ENCODE results near the gene CLEC2A.

The CLEC2A gene

DNA sequence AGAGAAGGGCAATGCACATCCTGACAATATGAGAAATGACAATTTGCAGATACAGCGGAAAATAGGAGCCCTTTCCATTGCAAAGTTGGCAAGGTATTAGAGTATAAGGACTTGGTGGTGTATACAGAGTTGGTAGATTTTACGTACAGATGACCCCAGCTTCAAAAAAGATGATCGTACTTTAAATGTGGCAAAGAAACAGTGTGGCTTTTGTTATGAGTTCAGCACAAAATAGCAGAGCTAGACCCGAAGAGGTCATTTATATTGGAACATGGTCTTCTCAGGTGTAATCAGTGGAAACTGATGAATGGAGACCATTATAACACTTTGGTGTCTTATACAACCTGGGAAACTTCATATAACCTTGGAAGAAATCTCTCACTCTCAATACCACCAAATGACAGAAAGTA lies 65.3 kb downstream of the CLEC2A start:
- no peak for DNase-seq (ENCODE audit: low read depth)
- TF ChIP-seq, protein P1, sequence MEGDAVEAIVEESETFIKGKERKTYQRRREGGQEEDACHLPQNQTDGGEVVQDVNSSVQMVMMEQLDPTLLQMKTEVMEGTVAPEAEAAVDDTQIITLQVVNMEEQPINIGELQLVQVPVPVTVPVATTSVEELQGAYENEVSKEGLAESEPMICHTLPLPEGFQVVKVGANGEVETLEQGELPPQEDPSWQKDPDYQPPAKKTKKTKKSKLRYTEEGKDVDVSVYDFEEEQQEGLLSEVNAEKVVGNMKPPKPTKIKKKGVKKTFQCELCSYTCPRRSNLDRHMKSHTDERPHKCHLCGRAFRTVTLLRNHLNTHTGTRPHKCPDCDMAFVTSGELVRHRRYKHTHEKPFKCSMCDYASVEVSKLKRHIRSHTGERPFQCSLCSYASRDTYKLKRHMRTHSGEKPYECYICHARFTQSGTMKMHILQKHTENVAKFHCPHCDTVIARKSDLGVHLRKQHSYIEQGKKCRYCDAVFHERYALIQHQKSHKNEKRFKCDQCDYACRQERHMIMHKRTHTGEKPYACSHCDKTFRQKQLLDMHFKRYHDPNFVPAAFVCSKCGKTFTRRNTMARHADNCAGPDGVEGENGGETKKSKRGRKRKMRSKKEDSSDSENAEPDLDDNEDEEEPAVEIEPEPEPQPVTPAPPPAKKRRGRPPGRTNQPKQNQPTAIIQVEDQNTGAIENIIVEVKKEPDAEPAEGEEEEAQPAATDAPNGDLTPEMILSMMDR (conservative IDR thresholded peaks at IDR 0.05; ENCODE audit: low read depth, low read length), result no peak
- no peak overlapping the region for H3K4me3 ChIP-seq (ENCODE audit: low read length)

DNA sequence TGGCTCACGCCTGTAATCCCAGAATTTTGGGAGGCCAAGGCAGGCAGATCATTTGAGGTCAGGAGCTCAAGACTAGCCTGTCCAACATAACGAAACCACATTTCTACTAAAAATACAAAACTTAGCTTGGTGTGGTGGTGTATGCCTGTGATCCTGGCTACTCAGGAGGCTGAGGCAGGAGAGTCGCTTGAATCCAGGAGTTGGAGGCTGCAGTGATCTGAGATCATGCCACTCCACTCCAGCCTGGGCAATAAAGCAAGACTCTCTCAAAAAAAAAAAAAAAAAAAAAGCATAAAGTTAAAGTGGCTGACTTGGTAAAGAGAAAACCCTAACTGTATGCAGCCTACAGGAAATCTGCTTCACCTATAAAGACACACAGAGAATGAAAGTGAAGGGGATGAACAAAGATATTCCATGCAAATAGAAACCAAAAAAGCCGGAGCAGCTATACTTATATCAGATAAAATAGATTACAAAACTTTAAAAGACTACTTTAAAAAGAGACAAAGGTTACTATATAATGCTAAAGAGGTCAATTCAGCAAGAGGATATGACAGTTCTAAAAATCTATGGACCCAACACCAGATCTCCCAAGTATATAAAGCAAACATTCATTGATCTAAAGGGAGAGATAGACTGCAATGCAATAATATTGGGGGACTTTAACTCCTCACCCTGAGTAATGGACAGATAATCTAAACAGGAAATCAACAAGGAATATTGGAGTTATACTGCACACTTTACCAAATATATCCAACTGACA lies 67.1 kb downstream of the CLEC2A start:
- H3K4me3 ChIP-seq (ENCODE audit: low read length), result no peak overlapping the region
- no peak for DNase-seq (ENCODE audit: low read depth)
- TF ChIP-seq, protein P1 (conservative IDR thresholded peaks at IDR 0.05; ENCODE audit: low read depth, low read length), result no peak

All from retinal pigment epithelial cell (primary cell).